22Rv1 (cell line): ENCODE data around the gene AMPH.

ENCODE experiments used
- ZFX ChIP-seq: fragments of 450-650 bp; IDR thresholded peaks from 2 replicates; pipeline ENCODE4 v1.6.1; 2017; ENCODE audit warnings: antibody characterized with exemption, borderline replicate concordance
- TF ChIP-seq, protein P1 (sequence below): fragments of 450-650 bp; IDR thresholded peaks from 2 replicates; pipeline ENCODE4 v1.5.1; 2017; ENCODE audit warnings: mild to moderate bottlenecking

DNA sequence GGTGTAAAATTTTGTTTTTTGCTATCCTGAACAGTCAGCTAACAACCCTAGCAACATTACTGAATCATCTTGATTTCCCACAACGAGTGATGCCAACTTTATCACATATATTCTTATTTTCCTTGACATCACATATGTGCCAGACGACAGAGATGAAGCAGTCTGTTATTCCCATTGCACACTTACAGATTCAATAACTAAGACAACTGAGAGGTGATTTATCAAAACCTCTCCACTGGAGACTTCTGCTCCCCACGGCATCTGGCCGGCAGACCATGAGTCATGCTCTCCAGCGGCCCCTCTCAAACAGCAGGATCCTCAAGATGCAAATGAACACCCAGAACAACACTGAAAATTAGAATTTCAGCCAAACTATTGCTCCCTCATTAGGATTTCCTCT lies 57.1 kb downstream of the AMPH start:
- TF ChIP-seq, protein P1, sequence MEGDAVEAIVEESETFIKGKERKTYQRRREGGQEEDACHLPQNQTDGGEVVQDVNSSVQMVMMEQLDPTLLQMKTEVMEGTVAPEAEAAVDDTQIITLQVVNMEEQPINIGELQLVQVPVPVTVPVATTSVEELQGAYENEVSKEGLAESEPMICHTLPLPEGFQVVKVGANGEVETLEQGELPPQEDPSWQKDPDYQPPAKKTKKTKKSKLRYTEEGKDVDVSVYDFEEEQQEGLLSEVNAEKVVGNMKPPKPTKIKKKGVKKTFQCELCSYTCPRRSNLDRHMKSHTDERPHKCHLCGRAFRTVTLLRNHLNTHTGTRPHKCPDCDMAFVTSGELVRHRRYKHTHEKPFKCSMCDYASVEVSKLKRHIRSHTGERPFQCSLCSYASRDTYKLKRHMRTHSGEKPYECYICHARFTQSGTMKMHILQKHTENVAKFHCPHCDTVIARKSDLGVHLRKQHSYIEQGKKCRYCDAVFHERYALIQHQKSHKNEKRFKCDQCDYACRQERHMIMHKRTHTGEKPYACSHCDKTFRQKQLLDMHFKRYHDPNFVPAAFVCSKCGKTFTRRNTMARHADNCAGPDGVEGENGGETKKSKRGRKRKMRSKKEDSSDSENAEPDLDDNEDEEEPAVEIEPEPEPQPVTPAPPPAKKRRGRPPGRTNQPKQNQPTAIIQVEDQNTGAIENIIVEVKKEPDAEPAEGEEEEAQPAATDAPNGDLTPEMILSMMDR, result no peak
- TF ChIP-seq ZFX, result no peak
